ENCODE data around the gene C1orf21. TPM values are rescaled to one million over a fixed set of nuclear protein-coding genes. Genes with fewer than 3 reads are reported as not detected.

The C1orf21 gene
- polyA plus RNA-seq, 3 donors, result 0.23 to 1.1 (median 0.28) TPM

GRCh38 chr1:184366997-184367396, 19.8 kb upstream of the C1orf21 start:
- no peaks in the 10 kb centered on the region for H3K79me2 ChIP-seq (ENCODE audit: insufficient read depth, low read length)
- H3K9ac ChIP-seq (ENCODE audit: insufficient read depth, low read length, poor library complexity, severe bottlenecking), result no peak overlapping the region
- Mint-ChIP-seq H3K27ac (no peak overlapping the region), H3K27me3 (ENCODE audit: low read depth in 3 of 3) (peaks cover 0 to 2% (median 0%) of the 10 kb centered on the region in 3 donors), H3K9me3 (peaks cover 0 to 5% (median 3%) of the 10 kb centered on the region in 7 donors), H3K4me1 (peaks cover 13% of the 10 kb centered on the region), H3K36me3 (no peaks in the 10 kb centered on the region), H3K4me3 (no peak overlapping the region)
- H4K20me1 ChIP-seq (ENCODE audit: insufficient read depth, low read length), result no peaks in the 10 kb centered on the region
- no peak overlapping the region for H3K4me3 ChIP-seq (replicated peaks in 1 of 3; ENCODE audit: low read depth in 2 of 3, low read length in 3 of 3)
- no peak for TF ChIP-seq CTCF (IDR thresholded peaks at IDR 0.05)
- no peak overlapping the region for H2AFZ ChIP-seq (ENCODE audit: insufficient read depth, low read depth, low read length, poor library complexity, severe bottlenecking)
- intact Hi-C loops (cut with micrococcal nuclease), result no loop called here
- H3K9me3 ChIP-seq (replicated peaks in 1 of 2; ENCODE audit: control insufficient read depth in 1 of 2, insufficient read depth in 1 of 2, low read length in 2 of 2), result no peaks in the 10 kb centered on the region
- H3K4me2 ChIP-seq (replicated peaks; ENCODE audit: extremely low read depth, low read length, poor library complexity, severe bottlenecking), result no peak overlapping the region
- no peaks in the 10 kb centered on the region for H3K27me3 ChIP-seq (ENCODE audit: control insufficient read depth in 2 of 2, insufficient read depth in 2 of 2, low read length in 2 of 2)
- H3K4me1 ChIP-seq (ENCODE audit: control insufficient read depth in 1 of 2, insufficient read depth in 2 of 2, low read length in 2 of 2), result no peaks in the 10 kb centered on the region
- no peak overlapping the region for H3K27ac ChIP-seq (ENCODE audit: low read depth in 1 of 2, low read length in 2 of 2)
- no peaks in the 10 kb centered on the region for H3K36me3 ChIP-seq (replicated peaks in 1 of 2; ENCODE audit: control insufficient read depth in 1 of 2, insufficient read depth in 2 of 2, low read length in 2 of 2)
- WGBS (ENCODE audit: insufficient coverage), result 81% methylated on average over 7 of the region's 11 CpGs
- DNase-seq, result no peak

- H3K4me1 Mint-ChIP-seq, result peaks cover 13% of the 10 kb centered on the region
- H3K79me2 ChIP-seq (ENCODE audit: insufficient read depth, low read length), result no peaks in the 10 kb centered on the region
- no peaks in the 10 kb centered on the region for H3K36me3 ChIP-seq (replicated peaks in 1 of 2; ENCODE audit: control insufficient read depth in 1 of 2, insufficient read depth in 2 of 2, low read length in 2 of 2)
Observed at GRCh38 chr1:184367427-184368038, 19.3 kb upstream of the C1orf21 start.

More at GRCh38 chr1:184367427-184368038, 19.3 kb upstream of the C1orf21 start:
- no peak overlapping the region for H2AFZ ChIP-seq (ENCODE audit: insufficient read depth, low read depth, low read length, poor library complexity, severe bottlenecking)
- no CpG with 5 or more reads among the region's 1 CpG for WGBS (ENCODE audit: insufficient coverage)
- H3K9me3 ChIP-seq (replicated peaks in 1 of 2; ENCODE audit: control insufficient read depth in 1 of 2, insufficient read depth in 1 of 2, low read length in 2 of 2), result no peaks in the 10 kb centered on the region
- no peaks in the 10 kb centered on the region for H3K36me3 Mint-ChIP-seq
- H3K27ac ChIP-seq (ENCODE audit: low read depth in 1 of 2, low read length in 2 of 2), result no peak overlapping the region
- H3K4me2 ChIP-seq (replicated peaks; ENCODE audit: extremely low read depth, low read length, poor library complexity, severe bottlenecking), result no peak overlapping the region
- H3K27me3 ChIP-seq (ENCODE audit: control insufficient read depth in 2 of 2, insufficient read depth in 2 of 2, low read length in 2 of 2), result no peaks in the 10 kb centered on the region
- no peak for TF ChIP-seq CTCF (IDR thresholded peaks at IDR 0.05)
- H3K27ac Mint-ChIP-seq, result no peak overlapping the region
- no peak overlapping the region for H3K4me3 ChIP-seq (replicated peaks in 1 of 3; ENCODE audit: low read depth in 2 of 3, low read length in 3 of 3)
- no peak overlapping the region for H3K9ac ChIP-seq (ENCODE audit: insufficient read depth, low read length, poor library complexity, severe bottlenecking)
- DNase-seq, result no peak
- peaks cover 0 to 2% (median 0%) of the 10 kb centered on the region in 3 donors for H3K27me3 Mint-ChIP-seq (ENCODE audit: low read depth in 3 of 3)
- H3K4me1 ChIP-seq (ENCODE audit: control insufficient read depth in 1 of 2, insufficient read depth in 2 of 2, low read length in 2 of 2), result no peaks in the 10 kb centered on the region
- H4K20me1 ChIP-seq (ENCODE audit: insufficient read depth, low read length), result no peaks in the 10 kb centered on the region
- H3K4me3 Mint-ChIP-seq, result no peak overlapping the region
- peaks cover 0 to 5% (median 3%) of the 10 kb centered on the region in 7 donors for H3K9me3 Mint-ChIP-seq
- intact Hi-C loops (cut with micrococcal nuclease), result no loop called here
